ENCODE data around the gene CACNA2D3.
"Not testable (repeated sequence)": the region's sequence is repeated elsewhere in the genome, so short reads cannot be mapped to it uniquely, and the experiment has no call there.

Gene CACNA2D3

GRCh38 chr3:54384279-54384678 lies 261.9 kb downstream of the CACNA2D3 start:
- DNase-seq, result no peak

GRCh38 chr3:54390582-54390981 lies 268.2 kb downstream of the CACNA2D3 start:
- no peak for DNase-seq

GRCh38 chr3:54393150-54393549 lies 270.8 kb downstream of the CACNA2D3 start:
- DNase-seq, result no peak

- no peak for DNase-seq
Measured at GRCh38 chr3:54408328-54408727, 286.0 kb downstream of the CACNA2D3 start.

- no peak for DNase-seq
Measured at GRCh38 chr3:54421943-54422342, 299.6 kb downstream of the CACNA2D3 start.

- DNase-seq, result no peak
Measured at GRCh38 chr3:54424292-54424691, 301.9 kb downstream of the CACNA2D3 start.

GRCh38 chr3:54426381-54426780 lies 304.0 kb downstream of the CACNA2D3 start:
- no peak for DNase-seq

- DNase-seq, result no peak
Measured at GRCh38 chr3:54427501-54427900, 305.1 kb downstream of the CACNA2D3 start.

- DNase-seq, result no peak
Measured at GRCh38 chr3:54427941-54428871, 305.9 kb downstream of the CACNA2D3 start.

GRCh38 chr3:54432975-54433374 lies 310.6 kb downstream of the CACNA2D3 start:
- no peak for DNase-seq

GRCh38 chr3:54433846-54434245 lies 311.5 kb downstream of the CACNA2D3 start:
- no peak for DNase-seq

GRCh38 chr3:54434756-54435155 lies 312.4 kb downstream of the CACNA2D3 start:
- no peak for DNase-seq

GRCh38 chr3:54437271-54437670 lies 314.9 kb downstream of the CACNA2D3 start:
- no peak for DNase-seq

GRCh38 chr3:54443561-54444161 lies 321.3 kb downstream of the CACNA2D3 start:
- DNase-seq, result no peak

GRCh38 chr3:54445630-54446029 lies 323.3 kb downstream of the CACNA2D3 start:
- no peak for DNase-seq

GRCh38 chr3:54447427-54447826 lies 325.1 kb downstream of the CACNA2D3 start:
- no peak for DNase-seq

GRCh38 chr3:54454806-54455205 lies 332.5 kb downstream of the CACNA2D3 start:
- DNase-seq, result no peak

- DNase-seq, result no peak
Measured at GRCh38 chr3:54458357-54458756, 336.0 kb downstream of the CACNA2D3 start.

- DNase-seq, result not testable (repeated sequence)
Measured at GRCh38 chr3:54464554-54464953, 342.2 kb downstream of the CACNA2D3 start.

GRCh38 chr3:54476891-54477290 lies 354.5 kb downstream of the CACNA2D3 start:
- DNase-seq, result no peak

GRCh38 chr3:54481606-54482365 lies 359.4 kb downstream of the CACNA2D3 start:
- no peak for DNase-seq

GRCh38 chr3:54484334-54484733 lies 362.0 kb downstream of the CACNA2D3 start:
- no peak for DNase-seq

- DNase-seq, result no peak
Measured at GRCh38 chr3:54486317-54486716, 364.0 kb downstream of the CACNA2D3 start.

- no peak for DNase-seq
Measured at GRCh38 chr3:54488297-54488696, 365.9 kb downstream of the CACNA2D3 start.
